COLO668 (cell line): ENCODE results near the gene KCNG4.

ENCODE experiments used
- DNase-seq: peaks from one replicate; lab custom pipeline; 2025; ENCODE audit not compliant: unreplicated experiment; lab: John Stamatoyannopoulos, UW

KCNG4 gene, protein sequence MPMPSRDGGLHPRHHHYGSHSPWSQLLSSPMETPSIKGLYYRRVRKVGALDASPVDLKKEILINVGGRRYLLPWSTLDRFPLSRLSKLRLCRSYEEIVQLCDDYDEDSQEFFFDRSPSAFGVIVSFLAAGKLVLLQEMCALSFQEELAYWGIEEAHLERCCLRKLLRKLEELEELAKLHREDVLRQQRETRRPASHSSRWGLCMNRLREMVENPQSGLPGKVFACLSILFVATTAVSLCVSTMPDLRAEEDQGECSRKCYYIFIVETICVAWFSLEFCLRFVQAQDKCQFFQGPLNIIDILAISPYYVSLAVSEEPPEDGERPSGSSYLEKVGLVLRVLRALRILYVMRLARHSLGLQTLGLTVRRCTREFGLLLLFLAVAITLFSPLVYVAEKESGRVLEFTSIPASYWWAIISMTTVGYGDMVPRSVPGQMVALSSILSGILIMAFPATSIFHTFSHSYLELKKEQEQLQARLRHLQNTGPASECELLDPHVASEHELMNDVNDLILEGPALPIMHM

DNA sequence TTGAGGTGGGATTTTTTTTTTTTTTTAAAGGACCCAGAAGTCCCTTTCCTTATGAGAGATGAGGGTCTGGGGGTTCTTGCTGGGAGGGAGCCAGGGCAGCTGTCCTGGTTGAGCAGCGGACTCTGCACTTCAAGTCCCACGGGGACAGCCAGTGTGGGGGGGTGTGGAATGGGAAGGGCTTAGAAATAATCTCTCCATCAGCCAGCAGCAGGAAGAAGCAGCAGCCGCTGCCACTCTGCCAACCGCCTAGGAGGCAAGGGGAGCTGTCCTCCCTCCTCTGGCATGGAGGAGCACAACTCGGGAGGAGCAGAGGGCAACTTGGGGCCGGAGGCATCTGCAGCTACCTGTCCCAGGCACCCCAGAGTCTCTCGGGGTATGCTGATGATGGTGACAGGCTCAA, at the start of gene KCNG4:
Gene KCNG4 (minus strand): TSS at position 104 of the 400 bp plus-strand sequence. CDS start 2,527 bp downstream, outside the sequence.
- DNase-seq, result no peak

DNA sequence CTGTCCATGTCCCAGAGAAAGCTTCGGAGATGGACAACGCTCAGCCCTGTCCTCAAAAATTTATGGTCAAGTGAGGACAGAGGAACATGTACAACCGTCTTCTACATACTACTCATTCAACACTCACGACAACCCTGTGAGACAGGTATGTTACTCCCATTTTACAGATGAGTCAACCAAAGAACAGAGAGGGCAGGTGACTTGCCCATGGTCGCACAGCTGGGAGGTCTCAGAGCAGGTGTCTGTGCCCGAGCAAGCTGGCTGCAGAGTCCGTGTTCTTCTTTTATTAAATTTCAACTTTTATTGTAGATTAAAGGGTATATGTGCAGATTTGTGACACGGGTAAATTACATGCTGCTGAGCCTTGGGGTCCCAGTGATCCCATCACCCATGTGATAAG, 49.1 kb upstream of the KCNG4 start:
- DNase-seq, result no peak

DNA sequence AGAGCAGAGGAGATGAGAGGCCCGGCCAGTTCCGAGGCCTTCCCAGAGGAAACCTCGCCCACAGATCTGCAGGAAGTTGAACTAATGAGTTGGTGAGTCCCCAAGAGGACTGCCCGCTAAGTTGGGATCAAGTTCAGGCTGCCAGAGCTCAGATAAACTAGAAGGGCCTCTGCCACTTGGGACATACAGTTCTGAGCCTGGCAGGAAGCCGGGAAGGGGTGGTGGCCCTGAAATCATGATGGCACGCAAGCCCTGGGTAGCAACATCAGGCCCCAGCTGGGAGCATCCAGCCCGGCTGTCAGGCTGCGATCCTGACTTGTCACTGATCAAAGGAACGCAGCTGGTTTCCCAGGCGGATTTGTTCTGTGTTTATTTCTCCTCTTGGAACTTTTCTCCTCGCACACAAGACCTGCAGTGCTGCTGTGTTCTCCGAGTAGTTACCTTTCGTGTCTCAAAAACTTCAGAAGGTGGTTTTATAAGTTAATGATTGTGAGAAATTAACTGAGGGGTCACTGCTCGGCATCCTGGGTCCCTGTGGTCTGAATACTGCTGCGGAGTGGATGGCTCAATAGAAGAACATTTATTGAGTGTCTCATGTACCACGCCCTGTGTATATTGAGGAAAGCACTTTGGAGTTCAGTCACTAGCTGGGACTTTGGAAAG, 46.9 kb upstream of the KCNG4 start:
- DNase-seq, result no peak

DNA sequence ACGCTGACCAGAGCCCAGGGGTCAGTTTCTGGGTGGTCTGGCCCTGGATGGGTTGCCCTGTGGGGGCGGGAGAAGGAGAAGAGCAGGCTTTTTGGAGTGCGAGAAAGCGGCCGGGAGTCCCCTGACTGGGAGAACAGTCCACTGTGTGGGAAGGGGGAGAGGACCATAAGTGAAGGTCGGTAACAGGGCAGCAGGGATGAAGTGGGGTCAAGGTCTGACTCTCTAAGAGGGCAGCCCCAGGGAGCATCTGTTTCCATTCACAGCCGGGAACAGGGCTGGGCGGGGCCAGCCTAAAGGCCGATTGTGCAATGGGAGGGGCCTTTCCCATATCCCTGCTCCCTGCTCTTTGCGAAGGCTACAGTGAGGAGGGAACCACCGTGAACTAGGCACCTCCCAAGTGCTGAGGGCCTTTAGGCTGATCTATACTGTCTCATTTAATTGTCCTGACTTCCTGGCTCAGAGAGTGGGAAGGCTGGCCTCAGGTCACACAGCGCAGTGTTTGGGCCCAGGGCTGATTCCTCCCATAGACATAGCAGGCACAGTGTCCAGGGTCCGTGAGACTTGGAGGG, 44.4 kb upstream of the KCNG4 start:
- DNase-seq, result peak; percentile 30

DNA sequence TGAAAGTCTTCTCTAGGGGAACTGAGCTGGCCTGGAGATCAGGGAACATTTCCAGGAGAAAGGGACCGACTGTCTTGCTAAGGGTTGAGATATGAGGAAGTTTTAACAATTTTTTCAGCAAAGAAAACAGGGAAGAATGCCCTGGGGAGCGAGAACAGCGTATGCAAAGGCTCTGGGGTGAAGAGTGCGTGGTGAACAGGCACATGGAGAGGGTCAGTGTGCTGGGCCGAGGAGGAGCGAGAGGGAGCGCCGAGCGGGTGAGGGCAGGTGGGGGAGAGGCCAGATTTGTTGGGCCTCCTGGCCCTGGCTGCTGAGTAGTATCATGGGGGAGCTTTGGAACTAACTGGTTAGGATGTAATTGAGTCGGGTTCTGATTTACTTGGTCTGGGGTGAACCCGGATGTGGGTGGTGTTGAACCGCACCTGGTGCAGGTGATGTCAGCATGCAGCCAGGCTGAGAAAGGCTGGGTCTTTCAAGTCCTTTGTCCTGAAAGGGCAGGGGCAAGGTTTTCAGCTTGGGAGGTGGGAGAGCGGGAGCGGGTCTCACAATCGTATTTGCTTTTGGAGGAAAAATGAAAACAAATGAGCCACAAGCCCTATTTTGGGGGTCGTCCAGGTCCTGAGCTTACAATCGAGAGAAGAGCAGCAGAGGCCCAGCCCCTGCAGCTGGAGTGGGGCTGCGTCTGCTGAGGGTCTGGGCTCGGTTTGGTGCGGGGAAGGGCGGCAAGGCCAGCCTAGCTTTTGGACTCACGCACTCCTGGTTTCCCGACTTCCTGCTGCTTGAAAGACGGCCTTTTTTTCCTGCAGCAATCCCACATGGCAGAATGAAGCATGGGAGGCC, 43.7 kb upstream of the KCNG4 start:
- peak; percentile 14 for DNase-seq

DNA sequence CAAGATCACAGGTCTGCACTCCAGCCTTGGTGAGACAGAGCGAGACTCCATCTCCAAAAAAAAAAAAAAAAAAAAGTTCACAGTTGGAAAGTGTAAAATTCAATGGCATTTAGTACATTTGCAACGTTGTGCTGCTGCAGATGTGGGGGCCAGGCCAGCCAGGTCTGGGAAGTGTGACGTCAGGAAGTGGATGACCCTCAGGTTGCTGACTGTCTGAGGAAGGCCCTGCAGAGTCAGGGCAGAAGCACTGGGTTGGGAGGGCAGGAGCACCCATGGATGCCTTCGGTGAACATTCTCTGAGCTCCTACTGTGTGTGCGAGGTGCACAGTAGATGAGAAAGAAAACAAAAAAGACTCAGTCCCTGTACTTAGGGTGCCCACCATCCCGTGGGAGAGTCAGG, 42.7 kb upstream of the KCNG4 start:
- DNase-seq, result no peak

DNA sequence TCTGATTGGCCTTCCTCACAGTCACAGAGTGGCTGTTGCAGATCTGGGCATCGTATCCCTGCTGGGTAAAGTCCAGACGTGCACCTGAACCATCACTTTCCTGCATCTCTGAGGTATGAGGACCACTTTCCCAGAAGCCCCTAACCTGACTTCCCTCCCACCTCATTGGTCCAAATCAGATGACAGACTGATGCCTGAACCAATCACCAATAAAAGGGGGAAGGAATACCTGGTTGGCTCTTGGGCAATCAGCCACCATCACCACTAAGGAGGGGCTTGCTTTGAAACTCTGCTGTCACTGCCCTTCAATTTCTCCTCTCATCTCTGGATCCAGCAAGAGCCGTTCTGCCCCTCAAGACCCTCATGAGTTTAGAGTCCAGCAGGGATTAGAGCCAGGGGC, 41.3 kb upstream of the KCNG4 start:
- DNase-seq, result no peak

DNA sequence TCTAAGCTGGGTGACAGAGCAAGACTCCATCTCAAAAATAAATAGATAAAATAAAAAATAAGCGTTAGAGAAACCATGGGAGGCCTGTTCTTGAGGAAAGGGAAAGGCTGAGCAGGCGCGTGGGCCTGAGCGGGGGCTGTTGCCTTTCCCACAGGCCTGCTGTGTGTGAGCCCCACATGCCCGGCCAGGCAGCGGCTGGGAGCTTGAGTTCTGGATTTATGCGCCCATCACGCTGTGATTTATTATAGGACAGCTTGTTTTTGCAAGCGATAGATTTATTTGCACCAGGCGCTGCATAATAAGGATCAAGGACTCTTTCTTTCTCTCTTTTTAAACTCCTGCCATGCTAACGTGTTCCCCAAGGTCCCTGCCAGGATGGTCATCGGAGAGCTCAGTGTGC, 40.1 kb upstream of the KCNG4 start:
- DNase-seq, result no peak

DNA sequence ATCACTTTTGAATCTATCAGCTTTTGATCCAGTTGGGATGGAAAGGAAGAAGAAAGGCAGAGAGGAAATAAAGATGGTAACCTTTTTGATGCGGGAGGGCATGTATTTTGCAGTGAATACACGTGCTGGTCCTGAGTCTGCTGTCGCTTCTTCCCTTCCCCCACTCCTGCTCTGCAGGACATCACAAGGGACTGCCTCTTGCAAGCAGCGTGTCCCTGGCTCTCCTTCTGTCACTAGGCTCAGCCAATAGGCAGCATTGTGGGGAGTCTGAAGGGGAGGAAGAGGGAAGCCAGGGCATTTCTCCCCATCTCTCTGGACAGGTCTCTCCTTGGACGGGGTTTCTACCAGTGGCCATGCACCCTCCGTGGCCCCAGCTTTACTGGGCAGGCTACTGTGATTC, 39.2 kb upstream of the KCNG4 start:
- no peak for DNase-seq

DNA sequence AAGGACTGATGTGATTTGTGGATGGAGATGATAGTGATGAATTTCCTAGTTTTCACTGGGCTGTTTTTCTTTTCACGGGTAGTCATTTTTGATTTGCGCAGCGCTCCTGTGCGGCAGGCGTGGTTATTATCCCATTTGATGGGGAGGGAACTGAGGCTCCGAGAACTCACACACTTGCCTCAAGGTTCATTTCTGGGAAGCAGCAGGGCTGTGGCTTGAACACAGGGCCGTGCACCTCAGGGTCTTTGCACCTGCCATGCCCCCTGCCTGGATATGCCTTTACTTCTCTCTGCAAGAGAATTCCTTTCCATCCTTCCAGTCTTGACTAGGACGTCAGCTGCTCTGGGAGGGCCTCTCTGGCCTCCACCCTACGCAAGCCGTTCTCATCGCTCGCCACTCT, 38.5 kb upstream of the KCNG4 start:
- no peak for DNase-seq

DNA sequence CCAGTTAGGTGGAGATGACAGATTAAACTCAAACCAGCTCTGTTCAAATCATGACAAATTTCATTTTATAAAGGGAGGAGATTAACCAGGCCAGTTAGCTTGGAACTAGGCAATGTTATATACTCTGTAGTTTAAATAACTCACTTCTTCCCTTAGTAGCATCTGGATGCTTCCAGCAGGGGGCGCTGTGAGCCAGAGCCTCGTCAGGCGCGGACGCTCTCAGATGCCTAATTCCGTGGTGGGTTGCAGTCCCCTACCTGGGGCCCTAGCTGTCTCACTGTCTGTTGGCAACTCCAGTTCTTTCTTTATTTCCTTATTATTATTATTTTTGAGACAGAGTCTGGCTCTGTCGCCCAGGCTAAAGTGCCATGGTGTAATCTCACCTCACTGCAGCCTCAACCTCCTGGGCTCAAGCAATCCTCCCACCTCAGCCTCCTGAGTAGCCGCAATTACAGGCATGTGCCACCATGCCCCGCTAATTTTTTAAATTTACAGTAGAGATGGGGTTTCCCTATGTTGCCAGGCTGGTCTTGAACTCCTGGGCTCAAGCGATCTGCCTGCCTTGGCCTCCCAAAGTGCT, 37.5 kb upstream of the KCNG4 start:
- DNase-seq, result peak; percentile 67

DNA sequence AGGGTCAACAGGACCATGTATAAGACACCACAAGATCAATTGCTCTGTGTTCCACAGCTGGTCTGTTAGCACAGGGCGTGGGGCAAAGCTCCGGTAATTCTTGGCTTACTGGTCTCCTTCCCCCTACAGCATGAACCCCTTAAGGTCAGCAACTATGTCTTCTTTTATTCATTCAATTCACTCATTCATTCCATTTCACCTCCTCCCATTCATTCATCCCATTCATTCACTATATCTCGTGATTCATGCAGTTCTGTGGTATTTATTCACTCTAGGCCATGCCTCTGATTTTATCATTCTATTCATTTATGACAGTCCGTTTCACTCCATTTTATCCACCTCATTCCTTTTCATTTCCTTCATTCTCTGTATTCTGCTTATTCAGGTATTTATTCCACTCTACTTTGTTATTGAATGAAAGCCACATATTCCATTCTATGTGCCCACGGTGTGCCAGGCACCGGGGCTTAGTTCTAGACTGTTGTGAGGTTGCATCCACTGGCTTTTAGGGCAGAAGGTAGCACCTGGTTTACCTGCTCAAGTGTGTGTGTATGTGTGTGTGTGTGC, 35.9 kb upstream of the KCNG4 start:
- DNase-seq, result no peak

DNA sequence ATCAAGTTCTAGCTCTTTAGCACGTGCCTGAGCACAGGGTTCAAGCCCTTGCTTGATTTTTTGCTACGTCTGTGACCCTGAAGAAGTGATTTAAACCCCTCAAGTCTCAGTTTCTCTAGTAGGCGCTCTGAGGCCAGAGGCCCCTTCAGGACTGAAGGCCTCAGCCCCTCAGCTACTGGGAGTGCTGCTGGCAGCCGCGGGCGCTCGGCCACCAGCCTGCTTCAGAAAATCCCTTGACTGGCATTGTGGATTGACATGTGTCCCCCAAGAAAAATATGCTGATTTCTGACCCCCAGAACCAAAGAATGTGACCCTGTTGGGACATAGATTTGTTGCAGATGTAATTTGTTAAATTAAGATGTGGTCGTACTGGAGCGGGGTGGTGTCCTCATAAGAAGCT, 34.7 kb upstream of the KCNG4 start:
- DNase-seq, result no peak

DNA sequence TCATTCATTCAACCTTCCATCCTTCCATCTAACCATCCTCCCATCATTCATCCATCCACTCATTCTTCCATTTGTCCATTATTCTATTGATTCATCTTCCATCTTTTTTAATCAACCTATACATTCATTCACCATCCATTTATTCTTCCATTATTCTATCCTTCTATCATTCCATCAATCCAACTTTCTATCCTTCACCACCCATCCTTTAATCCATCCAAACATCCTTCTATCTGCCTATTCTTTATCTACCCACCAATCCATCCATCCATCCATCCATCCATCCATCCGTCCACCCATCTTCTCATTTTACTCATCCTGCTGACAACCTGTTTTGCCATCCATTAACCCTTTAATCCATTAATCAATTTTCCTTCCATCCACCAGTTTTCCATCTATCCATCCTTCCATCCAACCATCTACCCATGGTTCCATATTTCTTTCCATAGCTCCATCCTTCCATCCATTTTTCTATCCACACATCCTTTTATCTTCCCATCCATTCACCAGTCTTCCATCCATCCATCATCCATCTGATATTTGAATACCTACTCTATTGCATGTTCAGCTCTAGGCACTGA, 33.0 kb upstream of the KCNG4 start:
- DNase-seq, result no peak

DNA sequence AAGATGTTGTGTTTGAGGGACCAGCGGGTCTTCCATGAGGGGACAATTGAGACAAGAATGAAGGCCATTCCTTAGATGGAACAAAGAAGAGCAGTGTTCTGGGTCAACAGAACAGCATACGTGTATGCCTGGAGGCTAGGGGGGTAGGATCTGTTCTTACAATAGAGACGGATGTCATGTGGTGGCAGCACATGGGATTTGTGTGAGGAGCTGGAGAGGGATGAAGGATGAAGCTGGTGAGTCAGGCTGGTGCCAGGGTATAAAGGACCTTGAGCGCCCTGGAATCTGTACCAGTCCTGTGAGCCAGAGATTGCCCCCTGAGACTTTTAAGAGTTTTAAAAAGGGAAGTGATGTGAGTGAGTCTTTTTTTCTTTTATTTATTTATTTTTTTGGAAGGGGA, 32.1 kb upstream of the KCNG4 start:
- no peak for DNase-seq

DNA sequence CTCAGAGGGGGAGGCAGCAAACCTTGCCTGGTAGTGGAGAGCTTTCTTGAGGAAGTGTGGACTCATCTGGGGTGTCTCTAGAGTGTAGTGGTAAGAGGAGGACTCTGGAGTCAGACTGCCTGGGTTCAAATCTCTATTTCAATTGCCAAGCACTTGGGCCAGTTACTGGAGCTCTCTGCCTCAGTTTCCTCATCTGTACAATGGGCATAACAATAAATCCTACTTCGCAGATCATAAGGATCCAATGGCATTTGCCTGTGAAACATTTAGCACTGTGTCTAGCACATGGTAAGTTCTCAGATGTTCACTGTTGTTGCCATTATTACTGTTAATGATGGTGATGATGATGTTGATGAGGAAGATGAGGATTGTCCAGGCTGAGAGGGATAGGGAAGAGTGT, 31.2 kb upstream of the KCNG4 start:
- DNase-seq, result no peak

DNA sequence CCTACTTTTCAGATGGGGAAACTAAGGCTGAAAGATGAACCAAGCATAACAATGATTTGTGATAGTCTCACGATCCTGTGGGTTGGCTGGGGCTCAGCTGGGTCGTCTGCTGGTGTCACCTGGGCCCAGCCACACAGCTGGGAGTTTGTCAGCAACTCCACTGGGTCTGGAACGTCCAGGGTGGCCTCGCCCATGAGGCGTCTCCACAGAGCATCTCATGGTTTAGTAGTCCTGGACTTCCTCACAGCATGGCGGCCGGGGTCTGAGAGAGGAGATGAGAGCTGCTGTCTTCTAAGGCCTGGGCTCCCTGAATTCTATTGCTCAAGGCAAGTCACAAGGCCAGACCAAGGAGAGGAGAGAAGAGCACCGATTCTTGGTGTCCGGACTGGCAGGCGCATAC, 30.7 kb upstream of the KCNG4 start:
- DNase-seq, result no peak

DNA sequence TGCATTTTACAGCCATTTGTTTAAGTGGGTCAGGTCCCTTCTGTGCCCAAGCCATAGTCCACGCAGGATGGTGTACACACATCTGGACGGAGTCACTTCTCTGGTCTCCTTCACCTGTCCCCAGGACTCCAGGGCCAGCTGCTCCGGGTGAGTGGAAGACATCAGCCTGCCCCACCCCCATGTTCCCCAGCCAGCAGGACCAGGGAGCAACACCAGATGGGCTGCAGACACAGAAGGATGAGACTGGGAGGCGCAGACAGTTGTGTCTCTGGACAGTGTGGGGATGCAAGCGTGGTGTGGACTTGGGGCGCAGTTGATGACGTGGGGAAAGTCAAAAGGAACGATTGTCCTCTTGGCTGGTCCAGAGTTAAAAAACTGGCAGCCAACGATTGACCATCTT, 30.3 kb upstream of the KCNG4 start:
- DNase-seq, result no peak

DNA sequence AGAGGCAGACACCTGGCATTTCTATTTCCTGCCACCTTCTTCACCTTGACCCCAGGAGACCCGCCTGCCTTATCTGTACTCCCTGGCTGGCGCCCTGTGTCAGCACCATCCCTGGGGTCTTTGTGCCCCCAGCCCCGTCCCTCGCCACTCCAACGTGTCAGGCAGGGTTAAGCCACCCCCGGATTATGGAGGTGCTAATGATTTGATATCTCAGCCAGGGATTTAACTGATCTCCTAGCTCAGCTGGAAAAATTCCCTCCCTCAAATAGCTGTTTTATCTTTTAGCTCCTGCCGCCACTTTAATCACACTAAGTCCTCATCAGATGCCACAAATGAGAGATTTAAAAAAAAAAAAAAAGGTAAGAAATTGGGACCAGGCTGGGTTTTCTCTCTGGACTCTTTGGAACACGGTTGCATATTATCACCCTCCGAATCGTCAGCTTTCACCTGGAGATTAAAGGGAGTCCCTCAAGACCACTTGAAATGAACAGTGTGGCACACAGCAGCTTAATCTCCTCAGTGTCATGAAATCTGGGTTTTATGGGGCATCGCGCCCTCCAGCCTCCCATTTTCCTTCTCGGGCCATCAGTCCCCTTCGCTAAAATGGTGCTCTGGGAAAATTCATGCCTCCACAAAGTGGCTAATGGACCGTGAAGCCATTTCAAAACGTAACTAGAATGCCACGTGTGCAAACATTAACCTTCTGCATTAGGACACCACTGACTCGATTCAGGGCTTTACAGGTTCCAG, 28.7 kb upstream of the KCNG4 start:
- no peak for DNase-seq
